ENCODE data around the gene UNC5B. TPM values are rescaled to one million over a fixed set of nuclear protein-coding genes. Genes with fewer than 3 reads are reported as not detected.

UNC5B gene
- polyA plus RNA-seq, 1 donor (not counting 4 experiments of a cell fraction or from before 2014, with no cell fraction given): 1.1 TPM

DNA sequence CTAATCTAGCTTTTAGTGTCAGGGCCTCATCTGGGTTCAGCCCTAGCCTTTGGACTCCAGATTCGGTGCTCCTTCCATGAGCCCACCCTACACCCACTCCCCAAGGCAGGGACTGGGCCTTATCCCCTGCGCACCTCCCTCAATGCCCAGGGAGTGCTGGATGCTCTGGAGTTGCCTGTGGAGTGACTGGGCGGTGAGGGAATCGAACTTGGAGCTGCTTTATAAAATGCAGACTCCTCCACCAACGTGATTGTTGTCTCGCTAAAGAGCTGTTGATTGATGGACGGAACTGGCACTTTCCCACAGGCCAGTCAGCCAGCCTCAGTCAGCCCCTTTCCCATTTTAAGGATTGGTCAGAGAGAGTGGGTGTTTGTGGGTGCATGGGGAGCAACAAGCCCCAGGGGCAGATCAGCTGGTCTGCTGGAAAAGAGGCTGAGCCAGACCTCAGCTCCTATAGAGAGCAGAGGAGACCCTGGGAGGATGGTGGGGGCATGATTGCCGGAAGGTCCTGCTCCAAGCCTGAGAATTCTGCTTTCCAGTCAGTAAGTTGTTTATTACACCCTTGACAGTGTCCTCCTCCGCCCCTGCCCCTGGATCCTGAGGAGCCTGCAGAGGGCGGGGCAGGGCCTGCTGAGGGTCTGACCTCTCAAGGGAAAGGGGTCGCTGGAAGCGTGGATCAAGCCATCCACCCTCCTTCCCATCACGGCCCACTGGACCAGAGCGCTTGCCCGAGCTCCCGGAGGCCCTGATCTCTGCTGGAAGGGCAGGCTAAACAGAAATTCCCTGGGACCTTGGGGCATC lies 16.7 kb downstream of the UNC5B start:
- Histone ChIP-seq H3K9me3 (ENCODE audit: control insufficient read depth, low read depth, low read length) (no peaks in the 10 kb centered on the region), H3K9ac (ENCODE audit: control insufficient read depth, extremely low read depth, insufficient read depth, low read length) (no peak overlapping the region), H3K4me1 (ENCODE audit: control insufficient read depth, extremely low read depth, insufficient read depth, low read length) (no peaks in the 10 kb centered on the region), H3K79me2 (ENCODE audit: control insufficient read depth, insufficient read depth, low read length) (no peaks in the 10 kb centered on the region), H3K9me1 (ENCODE audit: control insufficient read depth, extremely low read depth, insufficient read depth, low read length) (no peaks in the 10 kb centered on the region), H4K20me1 (ENCODE audit: control insufficient read depth, extremely low read depth, insufficient read depth, low read length) (peaks cover 2% of the 10 kb centered on the region), H3K4me2 (ENCODE audit: control insufficient read depth, extremely low read depth, insufficient read depth, low read depth, low read length) (no peak overlapping the region), H3K4me3 (ENCODE audit: control insufficient read depth in 2 of 3, extremely low read depth in 1 of 3, insufficient read depth in 2 of 3, low read depth in 1 of 3, low read length in 3 of 3) (no peak overlapping the region), H3K36me3 (ENCODE audit: control insufficient read depth in 2 of 2, extremely low read depth in 1 of 2, insufficient read depth in 2 of 2, low read length in 2 of 2) (no peaks in the 10 kb centered on the region), H3K27me3 (ENCODE audit: control insufficient read depth, extremely low read depth, insufficient read depth, low read length) (peaks cover 21% of the 10 kb centered on the region), H3K27ac (ENCODE audit: control insufficient read depth, insufficient read depth, low read length) (no peak overlapping the region), H2AFZ (ENCODE audit: control insufficient read depth, low read length) (no peak overlapping the region)
- no peak for FAIRE-seq
- no peak for DNase-seq (ENCODE audit: low read depth, low spot score)
- no peak for TF ChIP-seq EZH2 (IDR thresholded peaks at IDR 0.05; ENCODE audit: low read length)
- TF ChIP-seq, protein P1, sequence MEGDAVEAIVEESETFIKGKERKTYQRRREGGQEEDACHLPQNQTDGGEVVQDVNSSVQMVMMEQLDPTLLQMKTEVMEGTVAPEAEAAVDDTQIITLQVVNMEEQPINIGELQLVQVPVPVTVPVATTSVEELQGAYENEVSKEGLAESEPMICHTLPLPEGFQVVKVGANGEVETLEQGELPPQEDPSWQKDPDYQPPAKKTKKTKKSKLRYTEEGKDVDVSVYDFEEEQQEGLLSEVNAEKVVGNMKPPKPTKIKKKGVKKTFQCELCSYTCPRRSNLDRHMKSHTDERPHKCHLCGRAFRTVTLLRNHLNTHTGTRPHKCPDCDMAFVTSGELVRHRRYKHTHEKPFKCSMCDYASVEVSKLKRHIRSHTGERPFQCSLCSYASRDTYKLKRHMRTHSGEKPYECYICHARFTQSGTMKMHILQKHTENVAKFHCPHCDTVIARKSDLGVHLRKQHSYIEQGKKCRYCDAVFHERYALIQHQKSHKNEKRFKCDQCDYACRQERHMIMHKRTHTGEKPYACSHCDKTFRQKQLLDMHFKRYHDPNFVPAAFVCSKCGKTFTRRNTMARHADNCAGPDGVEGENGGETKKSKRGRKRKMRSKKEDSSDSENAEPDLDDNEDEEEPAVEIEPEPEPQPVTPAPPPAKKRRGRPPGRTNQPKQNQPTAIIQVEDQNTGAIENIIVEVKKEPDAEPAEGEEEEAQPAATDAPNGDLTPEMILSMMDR (optimal IDR thresholded peaks at IDR 0.05 in 1 of 3, IDR thresholded peaks at IDR 0.05 in 1 of 3, conservative IDR thresholded peaks at IDR 0.05 in 1 of 3; ENCODE audit: extremely low read depth in 1 of 3, insufficient read depth in 2 of 3, low read length in 3 of 3): no peak
- dilution Hi-C loops (cut with MboI; ENCODE audit: extremely low pct_ligation_motif_present, low sequenced_read_pairs): no loop called here

DNA sequence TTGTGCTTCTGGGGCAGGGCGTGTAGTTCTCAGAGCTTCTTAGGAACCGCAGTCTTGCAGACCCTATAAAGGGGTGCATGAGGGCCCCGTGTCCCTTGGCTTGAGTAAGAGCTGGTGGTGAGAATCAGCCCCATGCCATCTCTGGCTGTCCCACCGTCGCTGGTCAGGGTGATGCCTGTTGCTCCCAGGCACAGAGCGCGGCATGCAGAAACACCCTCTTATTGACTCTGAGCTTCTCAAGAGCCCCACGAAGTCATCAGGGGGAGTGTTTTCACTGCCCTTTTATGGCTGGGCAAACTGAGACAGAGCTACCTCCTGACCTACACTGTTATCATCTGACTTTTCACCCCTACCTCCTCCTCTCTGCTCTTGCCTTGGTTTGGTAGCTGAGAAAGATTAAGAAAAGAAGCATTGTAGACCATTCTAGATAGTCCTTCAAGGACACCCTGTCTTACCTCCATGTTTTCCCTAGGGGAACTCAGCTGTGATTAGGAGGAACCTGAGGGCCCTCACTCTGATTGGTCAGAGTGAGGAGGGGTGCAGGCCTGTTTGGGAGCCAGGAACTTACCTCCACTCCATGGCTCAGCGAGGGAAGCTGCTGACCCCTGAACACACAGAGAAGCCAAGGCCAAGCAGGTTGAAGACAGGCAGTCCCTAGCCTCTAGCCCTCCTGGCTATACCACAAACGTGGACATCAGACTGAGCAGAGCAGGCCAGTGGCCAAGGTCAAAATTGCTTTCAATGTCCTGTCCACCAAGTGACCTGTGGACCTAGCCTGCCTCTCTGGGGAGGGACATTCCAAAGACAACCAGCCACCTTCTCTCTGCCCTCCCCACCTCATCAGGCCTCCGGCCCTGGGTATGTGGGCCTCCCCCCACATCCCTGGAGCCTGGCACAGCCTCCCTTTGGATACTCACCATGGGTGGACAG lies 17.6 kb downstream of the UNC5B start:
- peaks cover 2% of the 10 kb centered on the region for H4K20me1 ChIP-seq (ENCODE audit: control insufficient read depth, extremely low read depth, insufficient read depth, low read length)
- H3K9ac ChIP-seq (ENCODE audit: control insufficient read depth, extremely low read depth, insufficient read depth, low read length): no peak overlapping the region

More for the DNA sequence above, 17.6 kb downstream of the UNC5B start:
- no peak overlapping the region for H3K4me2 ChIP-seq (ENCODE audit: control insufficient read depth, extremely low read depth, insufficient read depth, low read depth, low read length)
- no peaks in the 10 kb centered on the region for H3K9me1 ChIP-seq (ENCODE audit: control insufficient read depth, extremely low read depth, insufficient read depth, low read length)
- no peaks in the 10 kb centered on the region for H3K79me2 ChIP-seq (ENCODE audit: control insufficient read depth, insufficient read depth, low read length)
- H3K27ac ChIP-seq (ENCODE audit: control insufficient read depth, insufficient read depth, low read length): no peak overlapping the region
- H3K9me3 ChIP-seq (ENCODE audit: control insufficient read depth, low read depth, low read length): no peaks in the 10 kb centered on the region
- H2AFZ ChIP-seq (ENCODE audit: control insufficient read depth, low read length): no peak overlapping the region
- FAIRE-seq (no peak), DNase-seq (ENCODE audit: low read depth, low spot score) (no peak)
- no peak for TF ChIP-seq EZH2 (IDR thresholded peaks at IDR 0.05; ENCODE audit: low read length)
- TF ChIP-seq, protein P1 (optimal IDR thresholded peaks at IDR 0.05 in 1 of 3, IDR thresholded peaks at IDR 0.05 in 1 of 3, conservative IDR thresholded peaks at IDR 0.05 in 1 of 3; ENCODE audit: extremely low read depth in 1 of 3, insufficient read depth in 2 of 3, low read length in 3 of 3): no peak
- dilution Hi-C loops (cut with MboI; ENCODE audit: extremely low pct_ligation_motif_present, low sequenced_read_pairs): no loop called here
- H3K36me3 ChIP-seq (ENCODE audit: control insufficient read depth in 2 of 2, extremely low read depth in 1 of 2, insufficient read depth in 2 of 2, low read length in 2 of 2): no peaks in the 10 kb centered on the region
- H3K4me3 ChIP-seq (ENCODE audit: control insufficient read depth in 2 of 3, extremely low read depth in 1 of 3, insufficient read depth in 2 of 3, low read depth in 1 of 3, low read length in 3 of 3): no peak overlapping the region
- H3K27me3 ChIP-seq (ENCODE audit: control insufficient read depth, extremely low read depth, insufficient read depth, low read length): peaks cover 21% of the 10 kb centered on the region
- no peaks in the 10 kb centered on the region for H3K4me1 ChIP-seq (ENCODE audit: control insufficient read depth, extremely low read depth, insufficient read depth, low read length)
